PC-3 (cell line): ENCODE data around the gene PAPPA.

Experiments
- CTCF ChIP-seq: fragments of 300-600 bp; sonication (generic); conservative IDR thresholded peaks from 2 replicates; pipeline ENCODE4 v1.5.1; 2017; ENCODE audit warnings: antibody characterized with exemption, low read depth, mild to moderate bottlenecking, low read length
- EZH2 ChIP-seq: fragments of 300-600 bp; sonication (generic); IDR thresholded peaks from one replicate; pipeline ENCODE4 v1.6.1; 2017; ENCODE audit warnings: antibody characterized with exemption, mild to moderate bottlenecking, low read length; ENCODE audit not compliant: unreplicated experiment
- EZH2phosphoT487 ChIP-seq: fragments of 300-600 bp; sonication (generic); IDR thresholded peaks from 2 replicates; pipeline ENCODE4 v1.6.1; 2018; ENCODE audit warnings: mild to moderate bottlenecking, antibody characterized with exemption, low read length, borderline replicate concordance

DNA sequence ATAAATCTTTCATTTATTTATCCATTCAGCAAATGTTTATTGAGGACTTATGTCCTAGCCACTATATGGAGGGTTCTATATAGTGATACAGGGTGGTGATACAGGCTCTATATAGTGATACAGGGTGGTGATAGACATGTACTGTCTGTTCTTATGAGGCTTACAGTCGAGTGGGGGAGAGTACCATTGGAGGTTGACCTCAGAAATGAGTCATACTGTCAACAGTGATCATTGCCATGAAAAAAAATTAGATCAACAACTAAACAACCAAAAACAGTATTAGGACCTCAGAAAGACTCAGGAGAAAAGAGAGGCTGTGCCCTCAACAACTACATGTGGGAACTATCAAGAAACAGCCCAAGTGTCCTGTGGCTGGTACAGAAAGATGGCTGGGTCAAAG lies 22.0 kb downstream of the PAPPA start:
- TF ChIP-seq CTCF (no peak), EZH2phosphoT487 (no peak), EZH2 (no peak)
